Right lobe of liver (tissue), 6 donors: Measurements from ENCODE around the gene ENOX1. TPM values are rescaled to one million over a fixed set of nuclear protein-coding genes. Genes with fewer than 3 reads are reported as not detected.
"Not testable (repeated sequence)": the region's sequence is repeated elsewhere in the genome, so short reads cannot be mapped to it uniquely, and the experiment has no call there.

ENCODE experiments used
- ATAC-seq, 4 donors: fragments of 200-7000 bp; cut with Tn5 transposase; one replicate each; pipeline ENCODE4 v1.9.1; 2020; ENCODE audit warnings: mild to moderate bottlenecking in 4 of 4, moderate library complexity in 4 of 4
- DNase-seq, 3 donors: peaks; one replicate each; pipeline ENCODE4 v3.0.0-alpha.2; 2020
- H3K27ac ChIP-seq, 3 donors: fragments of 200-600 bp; one replicate each; pipeline ENCODE4 v1.8.0; 2022
- H3K27me3 ChIP-seq, 2 donors: fragments of 200-600 bp; one replicate each; pipeline ENCODE4 v1.8.0; 2022
- H3K36me3 ChIP-seq, 4 donors: fragments of 200-600 bp; sonication (generic) in 1 of 4; one replicate each; pipeline versions ENCODE4 v1.5.1 to v1.8.0; 2017 to 2022; ENCODE audit warnings: control low read depth in 1 of 4
- H3K4me1 ChIP-seq, 4 donors: fragments of 200-600 bp; sonication (generic) in 1 of 4; one replicate each; pipeline versions ENCODE4 v1.5.1 to v1.8.0; 2017 to 2022; ENCODE audit warnings: control low read depth in 1 of 4
- H3K4me3 ChIP-seq, 3 donors: fragments of 200-600 bp; one replicate each; pipeline ENCODE4 v1.8.0; 2022
- H3K9me3 ChIP-seq, 4 donors: fragments of 200-600 bp; sonication (generic) in 1 of 4; one replicate each; pipeline versions ENCODE4 v1.5.1 to v1.8.0; 2017 to 2022; ENCODE audit warnings: control low read depth in 1 of 4
- POLR2A ChIP-seq: fragments of 450-650 bp; IDR thresholded peaks from one replicate; pipeline ENCODE4 v1.6.1; 2017; ENCODE audit warnings: antibody characterized with exemption, mild to moderate bottlenecking
- WGBS: methylation state at CpG from one replicate; pipeline ENCODE4 v1.1.6; 2018; ENCODE audit warnings: low coverage, low lambda C conversion rate; ENCODE audit not compliant: insufficient coverage; ENCODE audit errors: missing lambda C conversion rate; 5-methylcytosine and 5-hydroxymethylcytosine counted together
- intact Hi-C, 2 donors: fragments of 100-400 bp; cut with DNase I; formaldehyde crosslinking; loops; one replicate each; pipeline versions ENCODE4 v1.11.2 to v1.14.1; 2022
- total RNA-seq, 6 experiments: library from RNA; depleted of rRNA in 2 of 6; stranded (reverse); fragments of >200 nt in 2 of 6; fragmentation: NEBNext Ultra II Directional in 3 of 6; extraction: Animal tissue kit (Norgen Biotek cat#: 25700) in 3 of 6; gene quantifications; one replicate each; pipeline versions ENCODE4 v1.1.0 to v1.2.4, GENCODE V29; 2016 to 2023
- TF ChIP-seq, protein P1 (sequence below), 4 donors: fragments of 200-600 bp in 3 of 4; fragments of 450-650 bp in 1 of 4; IDR thresholded peaks; one replicate each; pipeline versions ENCODE4 v1.5.1 to v1.8.0; 2016 to 2022; ENCODE audit warnings: antibody characterized with exemption in 4 of 4, mild to moderate bottlenecking in 2 of 4
- donor health status: DM: no; HTN: yes; CAD: no.
- donor health status: DM: no; HTN: no; CAD: no.
- donor health status: DM: no; HTN: no; CAD: no.
- donor health status: DM: no; HTN: yes; CAD: no.
- donor health status: DM: no; HTN: yes; CAD: no.

ENOX1 gene
- total RNA-seq, 6 experiments from 2014 or later: 0.07 to 0.16 TPM; not detected in 4

DNA sequence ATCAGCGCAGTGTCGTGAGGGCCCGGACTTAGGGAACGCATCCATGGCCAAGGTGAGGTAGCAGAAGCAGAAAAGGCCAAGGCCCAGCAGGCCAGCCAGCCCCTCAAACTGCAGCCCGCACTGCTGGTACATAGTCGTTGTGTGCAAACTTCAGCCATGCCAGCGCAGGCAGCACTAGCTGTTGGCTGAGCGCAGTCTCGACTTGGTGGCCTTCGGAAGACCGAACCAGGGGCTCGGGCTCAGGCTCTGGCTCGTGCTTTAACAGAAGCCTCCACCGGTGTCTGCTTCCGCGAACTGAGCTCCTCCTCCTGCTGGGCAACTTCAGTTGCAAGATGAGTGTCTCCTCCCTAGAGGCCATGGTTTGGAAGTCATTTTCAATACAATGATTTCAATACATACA, 605.9 kb downstream of the ENOX1 start:
- WGBS: 0% methylated on average over 1 of the region's 16 CpGs
- Histone ChIP-seq H3K27ac (no peak overlapping the region), H3K27me3 (no peaks in the 10 kb centered on the region), H3K36me3 (no peaks in the 10 kb centered on the region), H3K4me3 (no peak overlapping the region), H3K9me3 (no peaks in the 10 kb centered on the region), H3K4me1 (no peaks in the 10 kb centered on the region)
- intact Hi-C loops: no loop called here
- ATAC-seq: no peak
- DNase-seq: no peak
- TF ChIP-seq, protein P1, sequence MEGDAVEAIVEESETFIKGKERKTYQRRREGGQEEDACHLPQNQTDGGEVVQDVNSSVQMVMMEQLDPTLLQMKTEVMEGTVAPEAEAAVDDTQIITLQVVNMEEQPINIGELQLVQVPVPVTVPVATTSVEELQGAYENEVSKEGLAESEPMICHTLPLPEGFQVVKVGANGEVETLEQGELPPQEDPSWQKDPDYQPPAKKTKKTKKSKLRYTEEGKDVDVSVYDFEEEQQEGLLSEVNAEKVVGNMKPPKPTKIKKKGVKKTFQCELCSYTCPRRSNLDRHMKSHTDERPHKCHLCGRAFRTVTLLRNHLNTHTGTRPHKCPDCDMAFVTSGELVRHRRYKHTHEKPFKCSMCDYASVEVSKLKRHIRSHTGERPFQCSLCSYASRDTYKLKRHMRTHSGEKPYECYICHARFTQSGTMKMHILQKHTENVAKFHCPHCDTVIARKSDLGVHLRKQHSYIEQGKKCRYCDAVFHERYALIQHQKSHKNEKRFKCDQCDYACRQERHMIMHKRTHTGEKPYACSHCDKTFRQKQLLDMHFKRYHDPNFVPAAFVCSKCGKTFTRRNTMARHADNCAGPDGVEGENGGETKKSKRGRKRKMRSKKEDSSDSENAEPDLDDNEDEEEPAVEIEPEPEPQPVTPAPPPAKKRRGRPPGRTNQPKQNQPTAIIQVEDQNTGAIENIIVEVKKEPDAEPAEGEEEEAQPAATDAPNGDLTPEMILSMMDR (IDR thresholded peaks at IDR 0.05): no peak
- no peak for TF ChIP-seq POLR2A

DNA sequence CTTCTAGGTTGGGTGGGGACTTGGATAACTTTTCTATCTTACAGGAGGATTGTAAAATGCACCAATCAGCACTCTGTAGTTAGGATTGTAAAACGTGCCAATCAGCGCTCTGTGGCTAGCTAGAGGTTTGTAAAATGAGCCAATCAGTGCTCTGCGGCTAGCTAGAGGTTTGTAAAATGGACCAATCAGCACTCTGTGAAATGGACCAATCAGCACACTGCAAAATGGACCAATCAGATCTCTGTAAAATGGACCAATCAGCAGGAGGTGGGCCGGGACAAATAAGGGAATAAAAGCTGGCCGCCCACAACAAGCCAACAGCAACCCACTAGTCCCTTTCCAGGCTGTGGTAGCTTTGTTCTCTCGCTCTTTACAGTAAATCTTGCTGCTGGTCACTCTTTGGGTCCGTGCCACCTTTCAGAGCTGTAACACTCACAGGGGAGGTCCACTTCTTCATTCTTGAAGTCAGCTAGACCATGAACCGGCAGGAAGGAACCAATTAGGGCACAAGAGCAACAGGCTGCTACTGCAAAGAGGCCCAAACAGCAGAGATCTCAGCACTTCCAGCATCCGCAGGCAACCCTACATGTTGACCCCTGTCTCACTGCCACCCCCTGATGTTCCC, 606.6 kb downstream of the ENOX1 start:
- Histone ChIP-seq H3K36me3 (no peaks in the 10 kb centered on the region), H3K27me3 (no peaks in the 10 kb centered on the region), H3K4me1 (no peaks in the 10 kb centered on the region), H3K4me3 (no peak overlapping the region), H3K9me3 (no peaks in the 10 kb centered on the region), H3K27ac (no peak overlapping the region)
- 73% methylated on average over 4 of the region's 9 CpGs for WGBS
- intact Hi-C loops: no loop called here
- TF ChIP-seq POLR2A: no peak
- TF ChIP-seq, protein P1 (IDR thresholded peaks at IDR 0.05): no peak
- no peak for DNase-seq
- ATAC-seq: no peak

DNA sequence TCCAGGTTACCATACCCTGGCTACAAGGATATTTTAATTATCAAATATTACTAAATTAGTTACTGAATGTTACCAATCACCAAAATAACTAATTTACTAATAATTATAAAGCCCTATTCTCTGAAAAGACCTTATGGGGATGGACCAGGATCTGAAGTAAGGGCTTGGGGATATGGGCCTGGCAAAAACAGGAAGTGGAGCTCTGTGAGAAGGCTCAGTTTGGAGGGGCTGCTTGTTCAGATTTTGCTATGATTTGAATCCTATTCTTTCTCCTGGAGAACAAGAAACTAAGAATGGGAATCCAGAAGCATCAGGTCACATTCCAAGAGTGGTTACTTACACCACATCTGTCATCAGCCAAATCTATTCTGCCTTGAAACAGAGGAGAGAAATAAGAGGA, 615.3 kb downstream of the ENOX1 start:
- DNase-seq: no peak
- Histone ChIP-seq H3K9me3 (no peaks in the 10 kb centered on the region), H3K4me3 (no peak overlapping the region), H3K36me3 (no peaks in the 10 kb centered on the region), H3K27ac (no peak overlapping the region), H3K4me1 (no peaks in the 10 kb centered on the region), H3K27me3 (no peaks in the 10 kb centered on the region)
- TF ChIP-seq POLR2A: no peak
- TF ChIP-seq, protein P1 (IDR thresholded peaks at IDR 0.05): no peak
- no peak for ATAC-seq
- intact Hi-C loops: no loop called here

DNA sequence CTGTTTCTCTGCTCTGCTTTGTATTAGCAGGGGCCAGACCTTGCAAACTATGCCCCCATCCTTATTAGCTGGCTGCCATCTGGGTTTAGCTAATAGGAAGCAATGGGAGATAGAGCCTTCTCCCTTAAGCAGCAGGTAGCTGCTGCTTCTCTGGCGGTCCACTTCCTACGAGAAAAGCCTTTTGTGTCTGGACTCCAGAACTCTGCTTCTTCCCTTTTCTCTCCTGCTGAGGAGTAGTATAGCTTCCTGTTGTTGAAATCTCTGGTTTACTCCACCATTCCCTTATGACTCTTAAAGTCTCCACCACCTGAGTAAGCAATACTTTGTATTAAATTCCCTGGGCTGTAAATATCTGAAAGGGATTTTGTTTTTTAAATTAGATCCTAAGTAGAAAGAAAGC, 616.3 kb downstream of the ENOX1 start:
- no peaks in the 10 kb centered on the region for H3K4me1 ChIP-seq
- TF ChIP-seq, protein P1 (IDR thresholded peaks at IDR 0.05): no peak
- ATAC-seq (no peak), DNase-seq (no peak)
- no peaks in the 10 kb centered on the region for H3K36me3 ChIP-seq
- no peak overlapping the region for H3K4me3 ChIP-seq
- intact Hi-C loops: no loop called here
- H3K27ac ChIP-seq: no peak overlapping the region
- H3K27me3 ChIP-seq: no peaks in the 10 kb centered on the region
- no peaks in the 10 kb centered on the region for H3K9me3 ChIP-seq
- 39% methylated on average over 2 of the region's 2 CpGs for WGBS

DNA sequence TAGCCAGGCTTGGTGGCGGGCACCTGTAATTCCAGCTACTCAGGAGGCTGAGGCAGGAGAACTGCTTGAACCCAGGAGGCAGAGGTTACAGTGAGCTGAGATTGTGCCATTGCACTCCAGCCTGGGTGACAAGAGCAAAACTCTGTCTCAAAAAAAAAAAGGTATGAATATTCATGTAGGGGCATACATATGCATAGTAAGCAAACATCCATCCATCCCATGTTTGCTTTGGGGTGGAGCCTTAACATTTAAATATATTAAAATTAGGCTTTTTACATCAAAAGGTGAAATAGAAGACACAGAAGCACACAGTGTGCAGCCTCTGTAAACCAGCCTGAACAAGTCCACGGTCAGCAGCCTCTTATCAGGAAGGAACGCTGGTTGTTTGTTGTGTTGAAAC, 618.3 kb downstream of the ENOX1 start:
- H3K36me3 ChIP-seq, H3K27ac ChIP-seq, H3K9me3 ChIP-seq, H3K27me3 ChIP-seq, DNase-seq, intact Hi-C loops, ATAC-seq, H3K4me1 ChIP-seq, H3K4me3 ChIP-seq: not testable (repeated sequence)
- 52% methylated on average over 3 of the region's 3 CpGs for WGBS
